Non-pigmented ciliary epithelial cell (primary cell): Measurements from ENCODE around the gene PCSK6.

Experiments
- DNase-seq: peaks from one replicate; pipeline ENCODE4 v3.0.0-alpha.2; 2010; ENCODE audit warnings: low read depth

PCSK6 gene

GRCh38 chr15:101398247-101398646, 91.3 kb downstream of the PCSK6 start:
- no peak for DNase-seq

GRCh38 chr15:101397521-101398003, 91.9 kb downstream of the PCSK6 start:
- DNase-seq, result no peak

GRCh38 chr15:101396484-101397261, 92.8 kb downstream of the PCSK6 start:
- DNase-seq, result no peak

GRCh38 chr15:101394654-101395053, 94.9 kb downstream of the PCSK6 start:
- no peak for DNase-seq

GRCh38 chr15:101394056-101394630, 95.4 kb downstream of the PCSK6 start:
- no peak for DNase-seq

GRCh38 chr15:101393172-101393571, 96.3 kb downstream of the PCSK6 start:
- DNase-seq, result no peak

GRCh38 chr15:101391981-101392640, 97.4 kb downstream of the PCSK6 start:
- no peak for DNase-seq

- DNase-seq, result no peak
Observed at GRCh38 chr15:101391431-101391830, 98.1 kb downstream of the PCSK6 start.

GRCh38 chr15:101390462-101390861, 99.0 kb downstream of the PCSK6 start:
- DNase-seq, result no peak

GRCh38 chr15:101390060-101390459, 99.4 kb downstream of the PCSK6 start:
- no peak for DNase-seq

- DNase-seq, result no peak
Observed at GRCh38 chr15:101389362-101389761, 100.1 kb downstream of the PCSK6 start.

- no peak for DNase-seq
Observed at GRCh38 chr15:101388046-101388445, 101.5 kb downstream of the PCSK6 start.

- DNase-seq, result no peak
Observed at GRCh38 chr15:101387574-101387973, 101.9 kb downstream of the PCSK6 start.

GRCh38 chr15:101386967-101387366, 102.5 kb downstream of the PCSK6 start:
- DNase-seq, result no peak

- DNase-seq, result no peak
Observed at GRCh38 chr15:101386006-101386405, 103.5 kb downstream of the PCSK6 start.

GRCh38 chr15:101384276-101384675, 105.2 kb downstream of the PCSK6 start:
- no peak for DNase-seq

- no peak for DNase-seq
Observed at GRCh38 chr15:101382544-101382943, 107.0 kb downstream of the PCSK6 start.

GRCh38 chr15:101381671-101382212, 107.8 kb downstream of the PCSK6 start:
- no peak for DNase-seq

GRCh38 chr15:101380146-101380545, 109.4 kb downstream of the PCSK6 start:
- no peak for DNase-seq

- no peak for DNase-seq
Observed at GRCh38 chr15:101379647-101380046, 109.9 kb downstream of the PCSK6 start.

GRCh38 chr15:101378879-101379278, 110.6 kb downstream of the PCSK6 start:
- DNase-seq, result no peak

GRCh38 chr15:101378171-101378755, 111.2 kb downstream of the PCSK6 start:
- DNase-seq, result no peak
